Fibroblast of skin of scalp (primary cell): ENCODE data around the gene TMEM116.
"Not testable (repeated sequence)": the region's sequence is repeated elsewhere in the genome, so short reads cannot be mapped to it uniquely, and the experiment has no call there.

ENCODE experiments used
- DNase-seq: peaks from one replicate; pipeline ENCODE4 v3.0.0-alpha.2; 2013

The TMEM116 gene

GRCh38 chr12:111975161-111975931, 37.6 kb downstream of the TMEM116 start:
- no peak for DNase-seq

GRCh38 chr12:111971800-111972199, 41.2 kb downstream of the TMEM116 start:
- no peak for DNase-seq

GRCh38 chr12:111964935-111965334, 48.0 kb downstream of the TMEM116 start:
- no peak for DNase-seq

- DNase-seq: not testable (repeated sequence)
These were observed 53.4 kb downstream of the TMEM116 start for GRCh38 chr12:111959518-111959917.

- not testable (repeated sequence) for DNase-seq
These were observed 55.7 kb downstream of the TMEM116 start for GRCh38 chr12:111957224-111957623.

- DNase-seq: no peak
These were observed 58.0 kb downstream of the TMEM116 start for GRCh38 chr12:111954969-111955368.

GRCh38 chr12:111953455-111953854, 59.5 kb downstream of the TMEM116 start:
- DNase-seq: no peak

- not testable (repeated sequence) for DNase-seq
These were observed 60.7 kb downstream of the TMEM116 start for GRCh38 chr12:111952084-111952787.

GRCh38 chr12:111950961-111951676, 61.8 kb downstream of the TMEM116 start:
- DNase-seq: not testable (repeated sequence)

GRCh38 chr12:111943929-111944328, 69.0 kb downstream of the TMEM116 start:
- no peak for DNase-seq

- peak; percentile 65 for DNase-seq
These were observed 70.4 kb downstream of the TMEM116 start for GRCh38 chr12:111942557-111942956.

GRCh38 chr12:111937429-111937828, 75.5 kb downstream of the TMEM116 start:
- DNase-seq: peak; percentile 21

GRCh38 chr12:111936869-111937268, 76.1 kb downstream of the TMEM116 start:
- DNase-seq: no peak

- no peak for DNase-seq
These were observed 80.7 kb downstream of the TMEM116 start for GRCh38 chr12:111932241-111932640.

GRCh38 chr12:111927346-111927745, 85.6 kb downstream of the TMEM116 start:
- DNase-seq: no peak

GRCh38 chr12:111926631-111927030, 86.3 kb downstream of the TMEM116 start:
- DNase-seq: no peak

- no peak for DNase-seq
These were observed 87.8 kb downstream of the TMEM116 start for GRCh38 chr12:111925171-111925570.

GRCh38 chr12:111907740-111908139, 105.2 kb downstream of the TMEM116 start:
- DNase-seq: no peak

GRCh38 chr12:111905502-111905901, 107.5 kb downstream of the TMEM116 start:
- DNase-seq: no peak

- no peak for DNase-seq
These were observed 108.5 kb downstream of the TMEM116 start for GRCh38 chr12:111904446-111904975.

- DNase-seq: no peak
These were observed 111.8 kb downstream of the TMEM116 start for GRCh38 chr12:111901182-111901581.

GRCh38 chr12:111894556-111894955, 118.4 kb downstream of the TMEM116 start:
- DNase-seq: no peak

GRCh38 chr12:111893287-111893686, 119.7 kb downstream of the TMEM116 start:
- no peak for DNase-seq
